ENCODE results near the gene PRSS21. TPM values are rescaled to one million over a fixed set of nuclear protein-coding genes. Genes with fewer than 3 reads are reported as not detected.
A peak's percentile ranks its signal among the peaks of the same experiment; 100 is the strongest.

The PRSS21 gene
- total RNA-seq, 1 experiment from 2014 or later: 1.5 TPM

GRCh38 chr16:2782583-2783351, 34.3 kb upstream of the PRSS21 start:
- H3K36me3 Mint-ChIP-seq: no peaks in the 10 kb centered on the region
- ChIA-PET POLR2A (interaction anchor here (1.0 kb wide), 1 partner anchor 123 kb away, joined by 3 read pairs; no protein-coding TSS in a partner anchor), CTCF (interaction anchor here (1.3 to 1.5 kb wide), 2 partner anchors 28 to 144 kb away, joined by 4 to 5 read pairs; no protein-coding TSS in a partner anchor)
- H3K4me3 Mint-ChIP-seq: no peak overlapping the region
- peaks cover 35% of the 10 kb centered on the region for H3K27me3 Mint-ChIP-seq (ENCODE audit: low read depth)
- no peak for TF ChIP-seq ATF3 (CRISPR knock-in tag; conservative IDR thresholded peaks at IDR 0.05)
- no peak for TF ChIP-seq ZNF396 (CRISPR knock-in tag; IDR thresholded peaks at IDR 0.05; ENCODE audit: borderline replicate concordance)
- TF ChIP-seq PRDM15 (CRISPR knock-in tag; IDR thresholded peaks at IDR 0.05): no peak
- TF ChIP-seq ZNF317 (CRISPR knock-in tag; IDR thresholded peaks at IDR 0.05; ENCODE audit: borderline replicate concordance, low read depth): no peak
- no peak for TF ChIP-seq NFE2L1 (CRISPR knock-in tag; IDR thresholded peaks at IDR 0.05)
- no peak for TF ChIP-seq ZNF512 (CRISPR knock-in tag; IDR thresholded peaks at IDR 0.05; ENCODE audit: borderline replicate concordance)
- no peak for TF ChIP-seq IRF1 (CRISPR knock-in tag; IDR thresholded peaks at IDR 0.05)
- no peak for TF ChIP-seq ERG (CRISPR knock-in tag; IDR thresholded peaks at IDR 0.05)
- TF ChIP-seq FOXP1 (CRISPR knock-in tag; IDR thresholded peaks at IDR 0.05; ENCODE audit: borderline replicate concordance): no peak
- no peak for TF ChIP-seq ETV6 (CRISPR knock-in tag; IDR thresholded peaks at IDR 0.05)
- no peak for TF ChIP-seq ELF4 (CRISPR knock-in tag; IDR thresholded peaks at IDR 0.05; ENCODE audit: low read depth)
- TF ChIP-seq SMAD4 (CRISPR knock-in tag; IDR thresholded peaks at IDR 0.05): no peak
- no peak for TF ChIP-seq ZNF671 (CRISPR knock-in tag; IDR thresholded peaks at IDR 0.05)
- peak; percentile 7 for DNase-seq (ENCODE audit: low spot score)
- no peaks in the 10 kb centered on the region for H3K9me3 Mint-ChIP-seq
- peak; percentile 24 for ATAC-seq
- H3K4me1 Mint-ChIP-seq: peaks cover 20% of the 10 kb centered on the region
- H3K27ac Mint-ChIP-seq: no peak overlapping the region

- ATAC-seq: no peak
- Mint-ChIP-seq H3K36me3 (no peaks in the 10 kb centered on the region), H3K27ac (no peak overlapping the region), H3K27me3 (ENCODE audit: low read depth) (peaks cover 35% of the 10 kb centered on the region), H3K9me3 (no peaks in the 10 kb centered on the region), H3K4me1 (peaks cover 11% of the 10 kb centered on the region), H3K4me3 (peak overlapping the region; percentile 20; the same call in 1 of the 2 replicates)
- peak; percentile 10 for DNase-seq (ENCODE audit: low spot score)
- CTCF ChIA-PET: interaction anchor here (1.0 to 2.7 kb wide), 6 partner anchors 14 to 143 kb away, joined by 3 to 18 read pairs (median 4); partner anchors contain the start of genes FLYWCH2, PRSS21 and PRSS41
- POLR2A ChIA-PET: interaction anchor here (1.0 kb wide), 1 partner anchor 122 kb away, joined by 3 read pairs; no protein-coding TSS in a partner anchor
- TF ChIP-seq JAZF1 (CRISPR knock-in tag; IDR thresholded peaks at IDR 0.05) (no peak), TCF7 (CRISPR knock-in tag; IDR thresholded peaks at IDR 0.05; ENCODE audit: low read depth) (no peak), GTF2I (CRISPR knock-in tag; conservative IDR thresholded peaks at IDR 0.05) (no peak), NFATC4 (CRISPR knock-in tag; IDR thresholded peaks at IDR 0.05) (no peak), FOXP4 (CRISPR knock-in tag; IDR thresholded peaks at IDR 0.05) (no peak), MAX (CRISPR knock-in tag; IDR thresholded peaks at IDR 0.05) (no peak), SP1 (CRISPR knock-in tag; conservative IDR thresholded peaks at IDR 0.05) (no peak), JUN (CRISPR knock-in tag; IDR thresholded peaks at IDR 0.05) (no peak), CDX4 (CRISPR knock-in tag; IDR thresholded peaks at IDR 0.05; ENCODE audit: borderline replicate concordance) (no peak), SMAD4 (CRISPR knock-in tag; IDR thresholded peaks at IDR 0.05) (no peak)
Observed at GRCh38 chr16:2783581-2784357, 33.3 kb upstream of the PRSS21 start.

Data from WTC11 (cell line).